Mucosa of descending colon (tissue), 3 donors: Measurements from ENCODE around the gene DCAF7. TPM values are rescaled to one million over a fixed set of nuclear protein-coding genes. Genes with fewer than 3 reads are reported as not detected.

Experiments used
- ATAC-seq: fragments of 200-7000 bp; cut with Tn5 transposase; one replicate; pipeline ENCODE4 v1.9.1; 2020; ENCODE audit warnings: mild to moderate bottlenecking, moderate library complexity
- DNase-seq, 3 donors: peaks; one replicate each; pipeline ENCODE4 v3.0.0-alpha.2; 2020
- H3K36me3 ChIP-seq: fragments of 200-600 bp; one replicate; pipeline ENCODE4 v1.8.0; 2021; ENCODE audit warnings: low read depth, mild to moderate bottlenecking
- H3K4me1 ChIP-seq: fragments of 200-600 bp; one replicate; pipeline ENCODE4 v1.8.0; 2021; ENCODE audit warnings: low read depth, mild to moderate bottlenecking
- H3K4me3 ChIP-seq: fragments of 200-600 bp; one replicate; pipeline ENCODE4 v1.8.0; 2021; ENCODE audit warnings: mild to moderate bottlenecking
- H3K9me3 ChIP-seq: fragments of 200-600 bp; one replicate; pipeline ENCODE4 v1.8.0; 2021; ENCODE audit warnings: mild to moderate bottlenecking
- CTCF ChIP-seq: fragments of 200-600 bp; IDR thresholded peaks from one replicate; pipeline ENCODE4 v1.8.0; 2022; ENCODE audit warnings: antibody characterized with exemption, mild to moderate bottlenecking
- intact Hi-C, 2 donors: fragments of 100-400 bp; cut with DNase I in 1 of 2; cut with micrococcal nuclease in 1 of 2; formaldehyde crosslinking; loops; one replicate each; pipeline versions ENCODE4 v1.11.0 to v1.11.1; 2022; cut with DNase I, micrococcal nuclease
- total RNA-seq, 3 donors: library from RNA; stranded (reverse); fragmentation: NEBNext Ultra II Directional in 2 of 3; extraction: Animal tissue kit (Norgen Biotek cat#: 25700) in 2 of 3; gene quantifications; one replicate each; pipeline versions ENCODE4 v1.2.1 to v1.2.4, GENCODE V29; 2021 to 2023
- donor health status: DM: no; HTN: no; CAD: no; lungs with moderate emphysema.
- donor health status: DM: no; HTN: no; CAD: no.
- donor health status: DM: no; HTN: yes; CAD: no.

The DCAF7 gene
- total RNA-seq, 3 donors from 2014 or later: 69.0 to 87.3 (median 84.9) TPM

- ATAC-seq (no peak), DNase-seq (no peak)
- Histone ChIP-seq H3K4me1 (no peaks in the 10 kb centered on the region), H3K4me3 (no peak overlapping the region), H3K9me3 (no peaks in the 10 kb centered on the region), H3K36me3 (peaks cover 1% of the 10 kb centered on the region)
- TF ChIP-seq CTCF: no peak
- intact Hi-C loops: no loop called here
Observed at GRCh38 chr17:63578027-63578768, 27.9 kb downstream of the DCAF7 start.

- TF ChIP-seq CTCF: no peak
- H3K4me3 ChIP-seq: no peak overlapping the region
- no peak for DNase-seq
- ATAC-seq: no peak
- H3K9me3 ChIP-seq: no peaks in the 10 kb centered on the region
- intact Hi-C loops: no loop called here
- H3K36me3 ChIP-seq: peaks cover 5% of the 10 kb centered on the region
- H3K4me1 ChIP-seq: no peaks in the 10 kb centered on the region
Observed at GRCh38 chr17:63578769-63579111, 28.5 kb downstream of the DCAF7 start.

GRCh38 chr17:63579633-63580032 is 29.4 kb downstream of the DCAF7 start:
- intact Hi-C loops: no loop called here
- peaks cover 10% of the 10 kb centered on the region for H3K36me3 ChIP-seq
- no peak for TF ChIP-seq CTCF

GRCh38 chr17:63587770-63588169 is 37.5 kb downstream of the DCAF7 start:
- H3K4me1 ChIP-seq: no peaks in the 10 kb centered on the region
- DNase-seq: no peak
- H3K36me3 ChIP-seq: peaks cover 30% of the 10 kb centered on the region
- no peak overlapping the region for H3K4me3 ChIP-seq
- TF ChIP-seq CTCF: no peak
- H3K9me3 ChIP-seq: no peaks in the 10 kb centered on the region
- intact Hi-C loops: no loop called here
- ATAC-seq: no peak

More at GRCh38 chr17:63579633-63580032, 29.4 kb downstream of the DCAF7 start:
- no peak for DNase-seq
- H3K9me3 ChIP-seq: no peaks in the 10 kb centered on the region
- ATAC-seq: no peak
- H3K4me3 ChIP-seq: no peak overlapping the region
- no peaks in the 10 kb centered on the region for H3K4me1 ChIP-seq

- no peak for ATAC-seq
- Histone ChIP-seq H3K4me1 (no peaks in the 10 kb centered on the region), H3K4me3 (no peak overlapping the region), H3K9me3 (no peaks in the 10 kb centered on the region), H3K36me3 (peaks cover 25% of the 10 kb centered on the region)
- no peak for TF ChIP-seq CTCF
- no peak for DNase-seq
- intact Hi-C loops: no loop called here
Observed at GRCh38 chr17:63588797-63589196, 38.5 kb downstream of the DCAF7 start.
